ENCODE measurements around the gene MED26.
A peak's percentile ranks its signal among the peaks of the same experiment; 100 is the strongest.

Gene MED26

GRCh38 chr19:16542045-16542909 is 85.7 kb downstream of the MED26 start, which contains the start of gene CHERP:
Gene CHERP, minus strand, starts transcription at chr19:16542437. Its CDS starts 59 bp downstream, at chr19:16542378.
- peak; percentile 39 to 94 (median 89) for DNase-seq

GRCh38 chr19:16541526-16542044 is 86.4 kb downstream of the MED26 start:
- no peak for DNase-seq

- DNase-seq, result no peak
Observed at GRCh38 chr19:16540948-16541347, 87.1 kb downstream of the MED26 start.

- DNase-seq, result no peak
Observed at GRCh38 chr19:16537111-16537510, 90.9 kb downstream of the MED26 start.

GRCh38 chr19:16536130-16536529 is 91.9 kb downstream of the MED26 start:
- DNase-seq, result no peak

GRCh38 chr19:16535381-16535780 is 92.6 kb downstream of the MED26 start:
- no peak for DNase-seq

GRCh38 chr19:16532440-16533234 is 95.4 kb downstream of the MED26 start:
- no peak for DNase-seq

- no peak for DNase-seq
Observed at GRCh38 chr19:16531380-16531669, 96.7 kb downstream of the MED26 start.

GRCh38 chr19:16530540-16531379 is 97.2 kb downstream of the MED26 start:
- DNase-seq, result no peak

- DNase-seq, result no peak
Observed at GRCh38 chr19:16529466-16530144, 98.4 kb downstream of the MED26 start.

GRCh38 chr19:16527971-16528521 is 100.0 kb downstream of the MED26 start:
- no peak for DNase-seq

GRCh38 chr19:16527334-16527935 is 100.6 kb downstream of the MED26 start:
- DNase-seq, result no peak

GRCh38 chr19:16525751-16526481 is 102.1 kb downstream of the MED26 start:
- no peak for DNase-seq

- no peak for DNase-seq
Observed at GRCh38 chr19:16524991-16525734, 102.8 kb downstream of the MED26 start.

All from anterior cingulate cortex (tissue), 58 donors.